ENCODE data around the gene UBE2Q1.

DNA sequence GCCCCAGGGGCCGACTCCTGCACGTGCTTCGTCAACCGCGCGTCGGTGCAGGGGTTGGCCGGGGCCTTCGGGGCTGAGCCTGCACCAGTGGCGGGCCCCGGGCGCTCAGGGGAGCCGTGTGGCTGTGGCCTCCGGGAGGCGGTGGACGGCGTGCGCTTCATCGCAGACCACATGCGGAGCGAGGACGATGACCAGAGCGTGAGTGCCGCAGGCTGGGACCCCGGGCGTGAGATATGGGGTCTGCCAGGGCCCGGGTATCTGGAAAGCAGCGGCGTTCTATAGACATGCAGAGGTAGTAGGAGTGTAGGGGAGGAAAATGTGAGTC lies 13.5 kb upstream of the UBE2Q1 start:
- TF ChIP-seq, protein P1, sequence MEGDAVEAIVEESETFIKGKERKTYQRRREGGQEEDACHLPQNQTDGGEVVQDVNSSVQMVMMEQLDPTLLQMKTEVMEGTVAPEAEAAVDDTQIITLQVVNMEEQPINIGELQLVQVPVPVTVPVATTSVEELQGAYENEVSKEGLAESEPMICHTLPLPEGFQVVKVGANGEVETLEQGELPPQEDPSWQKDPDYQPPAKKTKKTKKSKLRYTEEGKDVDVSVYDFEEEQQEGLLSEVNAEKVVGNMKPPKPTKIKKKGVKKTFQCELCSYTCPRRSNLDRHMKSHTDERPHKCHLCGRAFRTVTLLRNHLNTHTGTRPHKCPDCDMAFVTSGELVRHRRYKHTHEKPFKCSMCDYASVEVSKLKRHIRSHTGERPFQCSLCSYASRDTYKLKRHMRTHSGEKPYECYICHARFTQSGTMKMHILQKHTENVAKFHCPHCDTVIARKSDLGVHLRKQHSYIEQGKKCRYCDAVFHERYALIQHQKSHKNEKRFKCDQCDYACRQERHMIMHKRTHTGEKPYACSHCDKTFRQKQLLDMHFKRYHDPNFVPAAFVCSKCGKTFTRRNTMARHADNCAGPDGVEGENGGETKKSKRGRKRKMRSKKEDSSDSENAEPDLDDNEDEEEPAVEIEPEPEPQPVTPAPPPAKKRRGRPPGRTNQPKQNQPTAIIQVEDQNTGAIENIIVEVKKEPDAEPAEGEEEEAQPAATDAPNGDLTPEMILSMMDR (IDR thresholded peaks at IDR 0.05): no peak
- TF ChIP-seq POLR2A (IDR thresholded peaks at IDR 0.05) (no peak), EP300 (IDR thresholded peaks at IDR 0.05) (no peak), POLR2AphosphoS5 (IDR thresholded peaks at IDR 0.05) (no peak)

Measured in suprapubic skin (tissue), 4 donors.